Medulla oblongata (tissue), 1 donor: ENCODE results near the gene KDM4B.

Experiments used
- DNase-seq: peaks from one replicate; pipeline ENCODE4 v3.0.0-alpha.2; 2015; ENCODE audit errors: extremely low spot score

KDM4B gene

GRCh38 chr19:5086725-5087439 is 118.0 kb downstream of the KDM4B start:
- DNase-seq = no peak

GRCh38 chr19:5089283-5089682 is 120.4 kb downstream of the KDM4B start:
- DNase-seq = no peak

GRCh38 chr19:5090465-5091017 is 121.6 kb downstream of the KDM4B start:
- DNase-seq = no peak

GRCh38 chr19:5091018-5091683 is 122.2 kb downstream of the KDM4B start:
- DNase-seq = no peak

GRCh38 chr19:5091684-5092480 is 123.0 kb downstream of the KDM4B start:
- no peak for DNase-seq

- DNase-seq = no peak
Observed at GRCh38 chr19:5092481-5092843, 123.5 kb downstream of the KDM4B start.

GRCh38 chr19:5093297-5093928 is 124.5 kb downstream of the KDM4B start:
- peak; percentile 17 for DNase-seq

- no peak for DNase-seq
Observed at GRCh38 chr19:5093948-5094718, 125.2 kb downstream of the KDM4B start.

- DNase-seq = no peak
Observed at GRCh38 chr19:5094768-5095567, 126.1 kb downstream of the KDM4B start.

- DNase-seq = no peak
Observed at GRCh38 chr19:5095568-5095850, 126.6 kb downstream of the KDM4B start.

GRCh38 chr19:5096536-5096935 is 127.6 kb downstream of the KDM4B start:
- no peak for DNase-seq

- DNase-seq = no peak
Observed at GRCh38 chr19:5097331-5097930, 128.5 kb downstream of the KDM4B start.

GRCh38 chr19:5097959-5098623 is 129.2 kb downstream of the KDM4B start:
- DNase-seq = no peak

GRCh38 chr19:5098646-5099045 is 129.7 kb downstream of the KDM4B start:
- no peak for DNase-seq

- DNase-seq = no peak
Observed at GRCh38 chr19:5099701-5100221, 130.8 kb downstream of the KDM4B start.

- DNase-seq = no peak
Observed at GRCh38 chr19:5101871-5102270, 133.0 kb downstream of the KDM4B start.

- DNase-seq = no peak
Observed at GRCh38 chr19:5102520-5102919, 133.6 kb downstream of the KDM4B start.

- DNase-seq = peak; percentile 43
Observed at GRCh38 chr19:5103061-5103701, 134.3 kb downstream of the KDM4B start.
